ENCODE results near the gene COL25A1. TPM values are rescaled to one million over a fixed set of nuclear protein-coding genes. Genes with fewer than 3 reads are reported as not detected.

COL25A1 gene
- total and polyA plus RNA-seq, 4 donors = 0.61 to 4.4 (median 2.1) TPM

- WGBS = 68% methylated on average over 5 of the region's 5 CpGs
Measured at GRCh38 chr4:108887034-108887433, 415.4 kb downstream of the COL25A1 start.

GRCh38 chr4:108885211-108885610 lies 417.2 kb downstream of the COL25A1 start:
- Histone ChIP-seq H3K4me3 (ENCODE audit: low read depth in 1 of 3, low read length in 3 of 3) (no peak overlapping the region), H3K27me3 (ENCODE audit: control insufficient read depth in 4 of 4, insufficient read depth in 4 of 4, low read length in 3 of 4) (no peaks in the 10 kb centered on the region), H3K4me1 (ENCODE audit: control insufficient read depth in 4 of 4, insufficient read depth in 4 of 4, low read length in 3 of 4) (peaks cover 0 to 2% (median 0%) of the 10 kb centered on the region in 4 donors), H3K27ac (ENCODE audit: low read depth in 1 of 2, low read length in 2 of 2) (no peak overlapping the region), H3K9ac (ENCODE audit: low read depth in 1 of 2, low read length in 2 of 2) (no peak overlapping the region), H3K9me3 (ENCODE audit: control insufficient read depth in 4 of 4, low read length in 3 of 4) (no peaks in the 10 kb centered on the region), H3K36me3 (ENCODE audit: control insufficient read depth in 4 of 4, insufficient read depth in 3 of 4, low read depth in 1 of 4, low read length in 3 of 4) (no peaks in the 10 kb centered on the region)
- WGBS = 21% methylated on average over 1 of the region's 1 CpG
- no peak for DNase-seq (ENCODE audit: low spot score)
- TF ChIP-seq HNF4G (IDR thresholded peaks at IDR 0.05) = no peak
- no peak for TF ChIP-seq YY1 (IDR thresholded peaks at IDR 0.05)

More at GRCh38 chr4:108887034-108887433, 415.4 kb downstream of the COL25A1 start:
- DNase-seq (ENCODE audit: low spot score) = no peak
- H3K27ac ChIP-seq (ENCODE audit: low read depth in 1 of 2, low read length in 2 of 2) = no peak overlapping the region
- no peaks in the 10 kb centered on the region for H3K9me3 ChIP-seq (ENCODE audit: control insufficient read depth in 4 of 4, low read length in 3 of 4)
- H3K9ac ChIP-seq (ENCODE audit: low read depth in 1 of 2, low read length in 2 of 2) = no peak overlapping the region
- no peaks in the 10 kb centered on the region for H3K36me3 ChIP-seq (ENCODE audit: control insufficient read depth in 4 of 4, insufficient read depth in 3 of 4, low read depth in 1 of 4, low read length in 3 of 4)
- H3K4me1 ChIP-seq (ENCODE audit: control insufficient read depth in 4 of 4, insufficient read depth in 4 of 4, low read length in 3 of 4) = peaks cover 0 to 2% (median 0%) of the 10 kb centered on the region in 4 donors
- no peak overlapping the region for H3K4me3 ChIP-seq (ENCODE audit: low read depth in 1 of 3, low read length in 3 of 3)
- H3K27me3 ChIP-seq (ENCODE audit: control insufficient read depth in 4 of 4, insufficient read depth in 4 of 4, low read length in 3 of 4) = no peaks in the 10 kb centered on the region
- TF ChIP-seq SP1 (IDR thresholded peaks at IDR 0.05) (no peak), RAD21 (IDR thresholded peaks at IDR 0.05) (no peak), TAF1 (conservative IDR thresholded peaks at IDR 0.05) (no peak), HNF4G (IDR thresholded peaks at IDR 0.05) (no peak), NR2F2 (IDR thresholded peaks at IDR 0.05) (no peak), RXRA (IDR thresholded peaks at IDR 0.05) (no peak), YY1 (IDR thresholded peaks at IDR 0.05) (no peak), GABPA (IDR thresholded peaks at IDR 0.05 in 1 of 2, conservative IDR thresholded peaks at IDR 0.05 in 1 of 2) (no peak), HNF4A (conservative IDR thresholded peaks at IDR 0.05) (no peak), ATF3 (IDR thresholded peaks at IDR 0.05) (no peak), FOXA2 (IDR thresholded peaks at IDR 0.05) (no peak), EGR1 (IDR thresholded peaks at IDR 0.05; ENCODE audit: low read depth in 2 of 2) (no peak)
- TF ChIP-seq, protein P1, sequence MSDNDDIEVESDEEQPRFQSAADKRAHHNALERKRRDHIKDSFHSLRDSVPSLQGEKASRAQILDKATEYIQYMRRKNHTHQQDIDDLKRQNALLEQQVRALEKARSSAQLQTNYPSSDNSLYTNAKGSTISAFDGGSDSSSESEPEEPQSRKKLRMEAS (IDR thresholded peaks at IDR 0.05) = no peak
- TF ChIP-seq, protein P2, sequence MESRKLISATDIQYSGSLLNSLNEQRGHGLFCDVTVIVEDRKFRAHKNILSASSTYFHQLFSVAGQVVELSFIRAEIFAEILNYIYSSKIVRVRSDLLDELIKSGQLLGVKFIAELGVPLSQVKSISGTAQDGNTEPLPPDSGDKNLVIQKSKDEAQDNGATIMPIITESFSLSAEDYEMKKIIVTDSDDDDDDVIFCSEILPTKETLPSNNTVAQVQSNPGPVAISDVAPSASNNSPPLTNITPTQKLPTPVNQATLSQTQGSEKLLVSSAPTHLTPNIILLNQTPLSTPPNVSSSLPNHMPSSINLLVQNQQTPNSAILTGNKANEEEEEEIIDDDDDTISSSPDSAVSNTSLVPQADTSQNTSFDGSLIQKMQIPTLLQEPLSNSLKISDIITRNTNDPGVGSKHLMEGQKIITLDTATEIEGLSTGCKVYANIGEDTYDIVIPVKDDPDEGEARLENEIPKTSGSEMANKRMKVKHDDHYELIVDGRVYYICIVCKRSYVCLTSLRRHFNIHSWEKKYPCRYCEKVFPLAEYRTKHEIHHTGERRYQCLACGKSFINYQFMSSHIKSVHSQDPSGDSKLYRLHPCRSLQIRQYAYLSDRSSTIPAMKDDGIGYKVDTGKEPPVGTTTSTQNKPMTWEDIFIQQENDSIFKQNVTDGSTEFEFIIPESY (IDR thresholded peaks at IDR 0.05) = no peak

DNA sequence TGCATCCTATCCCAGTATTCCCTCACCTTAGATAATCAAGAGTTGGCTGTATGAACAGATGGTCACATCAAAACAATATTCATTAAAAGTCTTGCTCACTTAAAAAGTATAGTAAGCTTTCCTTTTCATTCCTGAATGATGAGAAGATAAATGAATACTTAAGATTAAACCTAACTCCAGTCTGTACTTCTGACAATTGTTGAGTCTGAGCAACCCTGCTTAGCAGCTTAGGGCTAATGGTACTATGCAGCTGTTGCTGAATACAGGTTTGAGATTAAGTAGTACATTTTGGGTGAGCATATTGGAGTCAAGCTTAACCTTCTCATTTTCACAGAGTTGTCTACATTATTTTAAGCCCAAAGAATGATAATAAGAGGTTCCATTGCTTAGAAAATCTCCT lies 417.9 kb downstream of the COL25A1 start:
- Histone ChIP-seq H3K4me1 (ENCODE audit: control insufficient read depth in 4 of 4, insufficient read depth in 4 of 4, low read length in 3 of 4) (no peaks in the 10 kb centered on the region), H3K9me3 (ENCODE audit: control insufficient read depth in 4 of 4, low read length in 3 of 4) (no peaks in the 10 kb centered on the region), H3K9ac (ENCODE audit: low read depth in 1 of 2, low read length in 2 of 2) (no peak overlapping the region), H3K4me3 (ENCODE audit: low read depth in 1 of 3, low read length in 3 of 3) (no peak overlapping the region), H3K27me3 (ENCODE audit: control insufficient read depth in 4 of 4, insufficient read depth in 4 of 4, low read length in 3 of 4) (no peaks in the 10 kb centered on the region), H3K36me3 (ENCODE audit: control insufficient read depth in 4 of 4, insufficient read depth in 3 of 4, low read depth in 1 of 4, low read length in 3 of 4) (no peaks in the 10 kb centered on the region), H3K27ac (ENCODE audit: low read depth in 1 of 2, low read length in 2 of 2) (no peak overlapping the region)
- no peak for TF ChIP-seq HNF4A (conservative IDR thresholded peaks at IDR 0.05)
- TF ChIP-seq HNF4G (IDR thresholded peaks at IDR 0.05) = no peak
- TF ChIP-seq RAD21 (IDR thresholded peaks at IDR 0.05) = no peak
- TF ChIP-seq, protein P2 (IDR thresholded peaks at IDR 0.05) = no peak
- TF ChIP-seq JUND (IDR thresholded peaks at IDR 0.05) = no peak
- no peak for TF ChIP-seq GABPA (IDR thresholded peaks at IDR 0.05 in 1 of 2, conservative IDR thresholded peaks at IDR 0.05 in 1 of 2)
- TF ChIP-seq NR2F2 (IDR thresholded peaks at IDR 0.05) = no peak
- TF ChIP-seq FOXA1 (IDR thresholded peaks at IDR 0.05) = no peak
- no peak for DNase-seq (ENCODE audit: low spot score)
